HG02759 (cell line): Measurements from ENCODE around the gene CYREN.
"Not testable (repeated sequence)": the region's sequence is repeated elsewhere in the genome, so short reads cannot be mapped to it uniquely, and the experiment has no call there.

ENCODE experiments used
- ATAC-seq: cut with Tn5 transposase; IDR thresholded peaks from one replicate; pipeline ENCODE4 v1.9.1; 2021; ENCODE audit warnings: mild to moderate bottlenecking, moderate library complexity; ENCODE audit not compliant: unreplicated experiment

CYREN gene, protein sequence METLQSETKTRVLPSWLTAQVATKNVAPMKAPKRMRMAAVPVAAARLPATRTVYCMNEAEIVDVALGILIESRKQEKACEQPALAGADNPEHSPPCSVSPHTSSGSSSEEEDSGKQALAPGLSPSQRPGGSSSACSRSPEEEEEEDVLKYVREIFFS

GRCh38 chr7:135170274-135170997 is at the start of gene CYREN:
CYREN (minus strand) TSS chr7:135170707; CDS start chr7:135168922, 1,785 bp downstream.
- peak; percentile 78 for ATAC-seq

DNA sequence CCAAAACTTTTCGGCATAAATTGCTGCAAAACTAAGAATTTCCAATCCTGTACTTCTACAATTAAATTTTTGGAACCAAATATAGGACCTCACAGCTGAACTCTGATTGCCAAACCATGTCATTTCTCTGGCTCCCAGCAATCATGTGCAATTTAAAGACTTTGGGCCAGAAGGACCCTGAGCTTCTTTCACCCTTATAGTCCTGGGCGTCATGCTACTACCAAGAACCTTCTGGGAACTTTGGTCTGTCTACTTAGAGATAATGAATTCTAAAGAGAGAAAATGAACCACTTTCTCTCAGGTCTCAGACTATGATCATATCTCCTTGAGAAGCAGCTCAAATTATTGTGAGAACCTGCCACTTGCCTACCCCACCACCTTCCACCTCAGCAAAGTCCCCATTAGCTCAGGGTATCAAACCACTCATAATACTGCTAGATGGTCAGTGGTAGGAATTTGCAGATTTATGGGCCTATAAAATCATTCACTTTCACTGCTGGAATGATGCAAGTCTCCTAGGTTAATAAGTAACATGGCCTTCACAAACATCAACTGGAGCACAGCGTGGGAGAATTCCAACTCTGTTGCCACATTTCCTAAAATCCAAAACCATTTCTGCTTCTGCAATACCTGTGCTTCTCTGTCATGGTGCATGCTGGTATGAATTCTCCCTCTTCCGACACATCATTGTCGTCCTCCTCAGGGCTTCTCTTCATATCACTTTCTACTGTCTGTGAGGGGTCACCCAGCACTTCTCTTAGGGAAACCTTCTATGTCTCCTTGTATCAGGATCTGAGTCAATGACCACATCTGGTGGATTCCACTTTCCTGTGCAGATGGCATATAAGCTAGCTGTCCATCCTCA is 47.4 kb upstream of the CYREN start:
- no peak for ATAC-seq

DNA sequence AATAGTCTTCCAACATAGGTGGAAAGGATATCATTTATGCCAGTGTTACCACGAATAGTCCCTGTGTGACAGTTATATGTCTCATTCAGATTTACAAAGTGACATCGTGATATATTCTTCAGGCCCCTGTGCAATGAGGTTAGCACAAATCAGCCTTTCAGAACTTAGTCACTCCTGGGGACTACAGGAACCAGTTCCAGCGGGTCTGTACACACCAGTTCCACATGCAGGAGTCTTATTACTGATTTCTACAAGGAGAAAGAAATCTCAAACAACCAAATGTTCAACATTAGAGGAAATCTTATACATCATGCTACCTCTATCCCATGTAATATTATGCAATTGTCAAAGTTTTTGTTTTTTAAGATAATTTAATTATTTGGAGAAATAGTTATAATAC is 45.2 kb upstream of the CYREN start:
- no peak for ATAC-seq

DNA sequence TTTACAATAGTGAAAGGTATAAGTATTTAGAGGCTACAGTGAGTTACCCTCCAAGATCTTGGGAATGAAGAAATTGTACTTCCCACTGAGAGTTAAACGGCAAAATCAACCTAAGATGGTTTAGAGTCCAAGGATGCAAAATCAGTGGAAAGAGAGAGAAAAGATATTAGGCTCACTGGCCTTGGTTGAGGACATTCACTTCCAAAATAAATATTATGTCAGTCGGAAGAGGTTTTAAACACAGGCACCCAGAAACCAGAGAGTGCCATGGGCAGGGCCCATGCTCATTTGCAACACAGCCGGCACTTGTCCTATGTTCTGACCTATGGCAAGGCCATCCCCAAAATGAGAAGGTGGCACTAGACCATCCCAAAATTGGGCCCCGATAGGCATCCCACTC is 44.7 kb upstream of the CYREN start:
- ATAC-seq: no peak

GRCh38 chr7:135213831-135214230 is 43.3 kb upstream of the CYREN start:
- no peak for ATAC-seq

GRCh38 chr7:135211946-135212685 is 41.6 kb upstream of the CYREN start:
- ATAC-seq: not testable (repeated sequence)

DNA sequence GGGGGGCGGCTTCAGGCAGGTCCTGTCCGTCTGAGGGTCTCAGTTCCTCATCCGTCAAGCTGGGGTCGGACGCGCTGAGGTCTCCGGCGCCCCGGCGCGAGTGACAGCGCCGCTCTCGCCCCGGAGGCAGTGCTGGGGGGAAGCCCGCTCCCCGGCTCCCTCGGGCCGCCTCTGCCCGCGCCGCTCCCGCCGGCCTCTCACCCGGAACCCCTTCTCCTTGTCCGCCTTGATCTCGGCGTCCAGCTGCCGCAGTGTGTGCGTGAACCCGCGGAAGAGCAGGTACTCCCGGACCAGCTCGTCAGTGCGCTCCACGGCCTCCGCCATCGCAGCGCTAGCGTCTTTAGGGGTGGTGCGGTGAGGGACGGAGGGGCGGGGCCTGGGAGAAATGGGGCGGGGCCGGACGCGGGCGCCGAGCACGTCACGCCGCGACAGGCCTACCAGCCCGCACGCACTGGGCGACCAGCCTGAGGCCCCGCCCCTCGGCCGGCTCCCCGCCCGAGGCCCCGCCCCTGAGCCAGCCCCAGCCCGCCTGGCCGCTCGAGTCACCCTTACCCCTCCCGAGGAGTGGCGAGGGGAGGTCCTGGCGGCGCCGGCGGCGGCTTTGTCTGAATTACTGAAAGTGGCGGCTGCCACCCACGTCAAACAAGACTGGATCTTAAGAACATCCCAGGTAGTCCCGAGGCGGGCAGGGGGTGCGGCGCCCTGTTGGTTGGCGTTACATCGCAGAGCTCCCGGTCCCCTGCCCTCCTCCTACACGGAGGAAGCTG is 40.9 kb upstream of the CYREN start, which contains the start of gene WDR91:
Gene WDR91 (minus strand): TSS at position 348 of the 767 bp plus-strand sequence. CDS start 24 bp downstream, at position 324.
- peak; percentile 86 for ATAC-seq

GRCh38 chr7:135210888-135211178 is 40.3 kb upstream of the CYREN start:
- no peak for ATAC-seq

GRCh38 chr7:135209225-135209834 is 38.8 kb upstream of the CYREN start:
- no peak for ATAC-seq

GRCh38 chr7:135208102-135208793 is 37.7 kb upstream of the CYREN start:
- ATAC-seq: no peak

DNA sequence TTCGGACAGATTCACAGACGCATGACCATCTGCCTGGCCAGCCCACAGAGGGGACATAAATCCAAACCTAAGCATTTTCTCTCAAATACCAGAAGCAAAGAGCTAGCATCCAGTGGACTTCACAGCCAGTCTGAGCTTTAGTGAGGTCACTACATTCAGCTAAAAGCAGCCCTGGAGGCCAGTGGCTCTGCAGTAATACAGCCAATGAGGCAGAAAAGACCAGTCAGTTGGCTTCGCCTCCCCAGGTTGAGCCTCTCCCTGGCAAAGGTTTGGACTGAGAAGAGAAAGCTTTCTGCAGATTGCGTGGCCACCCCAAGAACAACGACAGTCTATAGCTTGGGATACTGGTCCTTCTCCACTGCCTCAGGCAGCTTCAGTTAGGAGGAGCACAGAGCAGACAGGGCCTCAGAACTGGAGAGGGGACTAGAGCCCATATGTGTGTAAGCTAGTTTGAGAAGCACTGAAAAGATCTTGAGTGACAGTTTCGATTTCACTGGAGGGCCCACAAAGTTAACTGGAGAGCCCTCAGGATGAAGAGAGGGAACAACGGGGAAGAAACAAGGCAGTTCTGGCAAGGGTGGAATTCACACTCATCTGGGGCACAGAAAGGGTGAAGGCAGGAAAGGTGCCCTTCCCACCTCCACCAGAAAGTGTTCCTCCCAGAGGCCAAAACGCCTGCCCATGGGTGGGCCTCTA is 37.0 kb upstream of the CYREN start:
- ATAC-seq: no peak

DNA sequence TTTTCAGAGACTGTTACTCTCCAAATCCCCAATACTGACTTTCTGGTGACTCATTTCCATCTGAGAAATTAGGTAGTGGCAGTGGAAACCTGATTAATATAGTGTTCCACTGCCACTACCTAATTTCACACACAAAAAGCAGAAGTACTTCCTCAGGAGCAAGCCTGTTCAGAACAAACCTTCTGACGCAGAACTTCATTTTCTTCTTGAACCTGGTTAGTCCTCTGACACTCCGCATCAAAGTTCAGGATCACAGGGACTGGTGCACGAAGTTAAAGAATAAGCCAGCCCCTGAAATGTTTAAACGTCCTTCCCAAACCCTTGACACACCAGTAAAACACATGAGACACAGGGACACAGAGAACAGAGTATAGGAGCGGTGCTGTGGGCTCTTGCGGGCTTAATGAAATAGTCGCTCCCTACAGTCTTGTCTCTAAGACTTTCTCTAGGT is 36.5 kb upstream of the CYREN start:
- peak; percentile 26 for ATAC-seq

GRCh38 chr7:135205850-135206249 is 35.3 kb upstream of the CYREN start:
- ATAC-seq: no peak

DNA sequence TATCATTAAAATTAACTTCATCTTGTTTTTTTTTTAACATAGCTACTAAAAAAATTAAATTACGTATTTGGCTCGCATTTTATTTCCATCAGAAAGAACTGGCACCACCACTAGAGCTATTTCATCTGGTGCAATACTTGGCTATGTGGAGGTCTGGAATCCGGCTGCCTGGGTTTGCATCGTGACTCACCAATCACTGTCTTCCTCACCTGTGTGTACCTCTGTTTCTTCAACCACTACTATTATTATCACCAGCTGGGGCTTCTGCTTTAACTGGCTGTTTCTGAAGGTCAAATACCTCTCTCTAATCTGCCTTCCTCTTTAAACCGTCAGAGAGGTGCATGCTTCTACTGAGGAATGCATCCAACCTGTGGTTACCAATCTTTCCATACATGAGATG is 34.4 kb upstream of the CYREN start:
- ATAC-seq: no peak

DNA sequence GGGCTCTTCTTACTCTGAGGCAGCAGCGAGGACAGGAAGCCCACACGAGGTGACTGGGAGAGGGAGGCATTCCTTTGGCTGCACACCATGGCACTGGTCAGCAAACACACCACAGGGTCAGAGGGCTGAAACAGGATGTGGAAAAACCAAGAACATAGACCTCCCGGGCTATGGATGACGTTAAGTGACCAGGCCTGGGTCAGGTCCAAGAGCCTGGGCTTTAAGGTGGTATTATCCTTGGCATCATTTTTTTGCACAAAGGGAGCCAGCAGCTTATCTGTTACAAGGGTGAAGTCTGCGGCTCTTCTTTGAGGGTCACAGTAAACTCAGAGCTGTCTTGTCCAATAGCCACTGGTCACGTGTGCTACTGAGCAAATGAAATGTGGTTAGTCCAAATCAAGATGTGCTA is 33.8 kb upstream of the CYREN start:
- no peak for ATAC-seq

- no peak for ATAC-seq
These were observed 30.8 kb upstream of the CYREN start for GRCh38 chr7:135201350-135201749.

DNA sequence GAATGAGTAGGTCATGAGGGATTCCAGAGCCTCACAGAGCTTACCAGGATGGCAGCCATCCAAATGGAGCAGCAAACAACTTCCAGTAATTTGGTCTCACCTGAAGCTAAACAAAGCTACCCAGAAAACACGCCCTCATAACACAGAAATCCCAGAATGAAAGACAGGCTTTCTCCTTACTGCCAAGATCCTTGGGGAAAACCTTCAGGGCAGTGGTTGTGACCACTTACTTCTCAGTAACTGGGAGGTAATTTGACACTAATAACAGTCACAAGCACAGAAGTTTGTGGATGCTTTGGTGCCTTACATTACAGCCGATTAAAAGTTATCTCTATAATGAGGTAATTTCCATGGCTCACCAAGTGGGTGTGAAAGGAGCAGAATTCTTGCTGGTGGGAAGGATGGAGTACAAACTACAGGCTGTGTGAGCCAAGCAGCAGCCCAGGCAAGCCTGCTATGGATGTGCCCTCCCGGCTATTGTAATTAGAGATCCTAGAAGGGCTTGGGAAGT is 30.4 kb upstream of the CYREN start:
- ATAC-seq: no peak

DNA sequence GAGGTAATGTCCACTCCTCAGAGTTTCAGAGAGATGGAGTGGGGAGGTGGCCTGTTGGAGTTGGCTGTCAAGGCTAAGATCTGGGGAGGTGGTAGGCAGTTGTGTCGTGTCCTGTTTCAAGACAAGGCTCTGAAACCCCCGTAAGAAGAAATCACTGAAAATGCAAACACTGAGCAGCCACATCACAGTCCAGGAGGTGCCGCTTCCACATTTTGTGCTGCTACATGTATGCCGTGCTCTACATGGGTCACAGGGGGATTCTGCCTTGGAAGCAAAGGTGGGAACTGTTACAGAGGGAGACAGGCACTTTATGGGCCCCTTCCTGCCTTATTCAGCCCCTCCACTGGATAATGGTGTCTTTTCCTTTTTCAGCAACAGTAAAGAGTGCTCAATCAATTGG is 28.9 kb upstream of the CYREN start:
- no peak for ATAC-seq
